Measurements from ENCODE around the gene RPL39L.
A peak's percentile ranks its signal among the peaks of the same experiment; 100 is the strongest.

RPL39L gene

DNA sequence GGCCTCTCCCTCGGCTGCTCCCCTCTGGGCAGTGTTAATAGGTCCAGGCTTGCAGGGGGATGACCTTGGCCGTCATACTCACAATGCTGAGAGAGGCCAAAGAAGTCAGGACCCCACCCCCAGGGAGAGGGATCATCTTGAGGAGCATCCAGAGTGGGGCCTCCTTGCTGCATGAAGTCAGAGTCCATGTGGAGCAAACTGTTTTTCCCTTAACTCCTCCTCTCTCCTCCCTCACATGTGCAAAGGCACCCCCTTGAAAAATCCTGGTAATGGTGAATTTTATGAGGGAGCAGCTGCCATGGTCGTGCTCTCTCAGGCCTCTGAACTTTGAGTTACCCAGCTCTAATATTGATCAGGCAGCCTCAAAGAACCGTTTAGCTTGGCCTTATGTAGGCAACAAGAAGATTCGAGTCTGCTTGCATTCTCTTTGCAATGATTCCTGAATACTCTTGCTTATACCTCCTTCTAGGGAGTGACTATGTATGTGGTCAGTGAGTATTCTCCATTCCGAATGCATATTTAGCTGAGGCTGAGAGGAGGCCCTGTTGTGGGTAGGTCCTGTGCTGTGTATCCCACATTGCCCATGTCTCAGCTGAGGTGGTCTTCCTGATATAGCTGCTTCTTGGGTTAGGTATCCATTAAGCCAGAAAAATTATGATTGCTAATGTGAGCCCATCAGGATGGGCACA is 23.1 kb upstream of the RPL39L start:
- no peak for DNase-seq (ENCODE audit: low read depth, low spot score)
- Histone ChIP-seq H3K27me3 (ENCODE audit: insufficient read depth, insufficient read length) (no peaks in the 10 kb centered on the region), H3K9ac (ENCODE audit: insufficient read length, low read depth) (no peak overlapping the region), H3K9me3 (ENCODE audit: insufficient read depth, low read length) (peaks cover 25% of the 10 kb centered on the region), H3K4me1 (ENCODE audit: insufficient read depth, insufficient read length) (peaks cover 10% of the 10 kb centered on the region), H3K4me3 (ENCODE audit: insufficient read length, low read depth) (no peak overlapping the region), H3K36me3 (ENCODE audit: insufficient read depth, insufficient read length, low read length) (no peaks in the 10 kb centered on the region)
- no peak for TF ChIP-seq ZNF274 (IDR thresholded peaks at IDR 0.05; ENCODE audit: low read depth, low read length)
- TF ChIP-seq YY1 (IDR thresholded peaks at IDR 0.05; ENCODE audit: insufficient read depth, insufficient read length) = no peak
- TF ChIP-seq SUZ12 (IDR thresholded peaks at IDR 0.05; ENCODE audit: extremely low read depth, insufficient read depth, insufficient read length) = no peak

- DNase-seq (ENCODE audit: low read depth, low spot score) = no peak
- Histone ChIP-seq H3K36me3 (ENCODE audit: insufficient read depth, insufficient read length, low read length) (no peaks in the 10 kb centered on the region), H3K9ac (ENCODE audit: insufficient read length, low read depth) (no peak overlapping the region), H3K4me1 (ENCODE audit: insufficient read depth, insufficient read length) (peaks cover 10% of the 10 kb centered on the region), H3K4me3 (ENCODE audit: insufficient read length, low read depth) (no peak overlapping the region), H3K9me3 (ENCODE audit: insufficient read depth, low read length) (peaks cover 17% of the 10 kb centered on the region), H3K27me3 (ENCODE audit: insufficient read depth, insufficient read length) (no peaks in the 10 kb centered on the region)
- TF ChIP-seq YY1 (IDR thresholded peaks at IDR 0.05; ENCODE audit: insufficient read depth, insufficient read length) (no peak), SUZ12 (IDR thresholded peaks at IDR 0.05; ENCODE audit: extremely low read depth, insufficient read depth, insufficient read length) (no peak), ZNF274 (IDR thresholded peaks at IDR 0.05; ENCODE audit: low read depth, low read length) (no peak)
These were observed 22.3 kb upstream of the RPL39L start for GRCh38 chr3:187161556-187161955.

DNA sequence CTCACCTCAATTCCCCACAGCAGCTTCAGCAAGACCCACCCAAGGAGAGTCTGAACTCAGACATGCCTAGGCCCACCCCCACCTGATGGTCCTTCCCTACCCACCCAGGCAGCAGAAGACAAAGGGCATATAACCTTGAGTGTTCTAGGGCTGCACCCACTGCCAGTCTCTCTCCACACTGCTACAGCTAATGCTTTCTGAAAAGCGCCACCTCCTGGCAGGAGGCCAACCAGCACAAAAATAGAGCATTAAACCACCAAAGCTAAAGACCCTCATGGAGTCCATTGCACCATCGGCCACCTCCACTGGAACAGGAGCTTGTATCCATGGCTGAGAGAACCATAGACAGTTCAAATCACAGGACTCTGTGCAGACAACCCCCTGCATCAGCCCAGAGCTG is 11.3 kb upstream of the RPL39L start:
- no peaks in the 10 kb centered on the region for H3K36me3 ChIP-seq (ENCODE audit: insufficient read depth, insufficient read length, low read length)
- no peaks in the 10 kb centered on the region for H3K27me3 ChIP-seq (ENCODE audit: insufficient read depth, insufficient read length)
- H3K4me1 ChIP-seq (ENCODE audit: insufficient read depth, insufficient read length) = no peaks in the 10 kb centered on the region
- TF ChIP-seq SUZ12 (IDR thresholded peaks at IDR 0.05; ENCODE audit: extremely low read depth, insufficient read depth, insufficient read length) (no peak), YY1 (IDR thresholded peaks at IDR 0.05; ENCODE audit: insufficient read depth, insufficient read length) (no peak)
- DNase-seq (ENCODE audit: low read depth, low spot score) = no peak
- H3K9me3 ChIP-seq (ENCODE audit: insufficient read depth, low read length) = peaks cover 23% of the 10 kb centered on the region
- no peak overlapping the region for H3K4me3 ChIP-seq (ENCODE audit: insufficient read length, low read depth)
- no peak overlapping the region for H3K9ac ChIP-seq (ENCODE audit: insufficient read length, low read depth)

DNA sequence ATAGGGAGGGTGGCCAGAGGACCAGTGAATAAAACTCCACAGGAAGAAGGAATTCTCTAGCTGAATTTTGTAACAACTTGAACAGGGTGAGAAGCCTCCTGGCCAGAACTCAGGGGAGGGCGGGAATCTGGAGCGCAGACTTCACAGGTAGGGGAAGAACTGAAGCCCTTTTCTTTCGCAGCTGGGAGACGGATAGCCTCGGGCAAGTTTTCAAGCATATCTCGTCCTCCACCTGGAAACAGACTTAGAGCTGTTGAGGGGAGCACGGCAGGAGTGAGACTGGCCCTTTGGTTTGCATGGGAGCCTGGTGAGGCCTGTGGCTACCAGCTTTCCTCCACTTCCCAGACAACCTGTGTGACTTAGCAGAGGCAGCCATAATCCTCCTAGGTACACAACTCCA is 10.9 kb upstream of the RPL39L start:
- Histone ChIP-seq H3K36me3 (ENCODE audit: insufficient read depth, insufficient read length, low read length) (no peaks in the 10 kb centered on the region), H3K27me3 (ENCODE audit: insufficient read depth, insufficient read length) (no peaks in the 10 kb centered on the region), H3K4me3 (ENCODE audit: insufficient read length, low read depth) (no peak overlapping the region), H3K4me1 (ENCODE audit: insufficient read depth, insufficient read length) (no peaks in the 10 kb centered on the region), H3K9ac (ENCODE audit: insufficient read length, low read depth) (no peak overlapping the region), H3K9me3 (ENCODE audit: insufficient read depth, low read length) (peaks cover 27% of the 10 kb centered on the region)
- TF ChIP-seq SUZ12 (IDR thresholded peaks at IDR 0.05; ENCODE audit: extremely low read depth, insufficient read depth, insufficient read length) = no peak
- TF ChIP-seq ZNF274 (IDR thresholded peaks at IDR 0.05; ENCODE audit: low read depth, low read length) = no peak
- TF ChIP-seq YY1 (IDR thresholded peaks at IDR 0.05; ENCODE audit: insufficient read depth, insufficient read length) = no peak
- no peak for DNase-seq (ENCODE audit: low read depth, low spot score)

GRCh38 chr3:187146389-187146788 is 7.1 kb upstream of the RPL39L start:
- DNase-seq (ENCODE audit: low read depth, low spot score) = no peak
- Histone ChIP-seq H3K4me1 (ENCODE audit: insufficient read depth, insufficient read length) (no peaks in the 10 kb centered on the region), H3K4me3 (ENCODE audit: insufficient read length, low read depth) (no peak overlapping the region), H3K9ac (ENCODE audit: insufficient read length, low read depth) (no peak overlapping the region), H3K27me3 (ENCODE audit: insufficient read depth, insufficient read length) (no peaks in the 10 kb centered on the region), H3K9me3 (ENCODE audit: insufficient read depth, low read length) (peaks cover 52% of the 10 kb centered on the region), H3K36me3 (ENCODE audit: insufficient read depth, insufficient read length, low read length) (no peaks in the 10 kb centered on the region)
- TF ChIP-seq ZNF274 (IDR thresholded peaks at IDR 0.05; ENCODE audit: low read depth, low read length) = no peak
- no peak for TF ChIP-seq SUZ12 (IDR thresholded peaks at IDR 0.05; ENCODE audit: extremely low read depth, insufficient read depth, insufficient read length)
- TF ChIP-seq YY1 (IDR thresholded peaks at IDR 0.05; ENCODE audit: insufficient read depth, insufficient read length) = no peak

GRCh38 chr3:187145149-187145895 is 6.0 kb upstream of the RPL39L start:
- Histone ChIP-seq H3K4me1 (ENCODE audit: insufficient read depth, insufficient read length) (no peaks in the 10 kb centered on the region), H3K27me3 (ENCODE audit: insufficient read depth, insufficient read length) (no peaks in the 10 kb centered on the region), H3K9me3 (ENCODE audit: insufficient read depth, low read length) (peaks cover 46% of the 10 kb centered on the region), H3K36me3 (ENCODE audit: insufficient read depth, insufficient read length, low read length) (no peaks in the 10 kb centered on the region), H3K9ac (ENCODE audit: insufficient read length, low read depth) (no peak overlapping the region), H3K4me3 (ENCODE audit: insufficient read length, low read depth) (no peak overlapping the region)
- TF ChIP-seq ZNF274 (IDR thresholded peaks at IDR 0.05; ENCODE audit: low read depth, low read length) (no peak), SUZ12 (IDR thresholded peaks at IDR 0.05; ENCODE audit: extremely low read depth, insufficient read depth, insufficient read length) (no peak), YY1 (IDR thresholded peaks at IDR 0.05; ENCODE audit: insufficient read depth, insufficient read length) (no peak)
- DNase-seq (ENCODE audit: low read depth, low spot score) = no peak

DNA sequence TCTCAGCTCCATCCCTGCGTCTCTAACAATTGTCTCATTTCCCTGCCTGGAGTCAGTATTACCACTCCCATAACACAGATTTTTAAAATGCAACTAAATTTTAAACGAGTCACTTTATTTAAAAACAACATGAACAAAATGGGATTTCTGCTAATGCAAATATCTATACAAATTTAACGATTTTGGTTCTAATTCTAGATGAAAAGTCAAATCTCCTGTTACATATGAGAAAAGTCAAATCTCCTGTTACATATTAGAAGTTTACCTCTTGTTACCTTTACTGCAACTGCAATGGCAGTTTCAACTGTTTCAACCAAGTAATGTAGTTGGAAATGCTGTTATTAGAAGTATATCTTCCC is 578 bp upstream of the RPL39L start:
- Histone ChIP-seq H3K27me3 (ENCODE audit: insufficient read depth, insufficient read length) (no peaks in the 10 kb centered on the region), H3K36me3 (ENCODE audit: insufficient read depth, insufficient read length, low read length) (peaks cover 18% of the 10 kb centered on the region), H3K9me3 (ENCODE audit: insufficient read depth, low read length) (peaks cover 36% of the 10 kb centered on the region), H3K4me1 (ENCODE audit: insufficient read depth, insufficient read length) (no peaks in the 10 kb centered on the region), H3K9ac (ENCODE audit: insufficient read length, low read depth) (no peak overlapping the region), H3K4me3 (ENCODE audit: insufficient read length, low read depth) (peak overlapping the region; percentile 71)
- TF ChIP-seq ZNF274 (IDR thresholded peaks at IDR 0.05; ENCODE audit: low read depth, low read length) (no peak), YY1 (IDR thresholded peaks at IDR 0.05; ENCODE audit: insufficient read depth, insufficient read length) (no peak), SUZ12 (IDR thresholded peaks at IDR 0.05; ENCODE audit: extremely low read depth, insufficient read depth, insufficient read length) (no peak)
- no peak for DNase-seq (ENCODE audit: low read depth, low spot score)
